CD14-positive monocyte (primary cell): Measurements from ENCODE around the gene WDR7. TPM values are rescaled to one million over a fixed set of nuclear protein-coding genes. Genes with fewer than 3 reads are reported as not detected.

ENCODE experiments used
- DNase-seq, 3 donors: peaks; one replicate each; pipeline ENCODE4 v3.0.0-alpha.2; 2011 to 2022
- H2AFZ ChIP-seq: 2 replicates; pipeline ENCODE4 v1.6.0; 2012; ENCODE audit warnings: mild to moderate bottlenecking, low read depth, low read length, inconsistent platforms; ENCODE audit not compliant: insufficient read depth, poor library complexity, severe bottlenecking
- H3K27ac ChIP-seq, 2 donors: 1 replicate in 1 of 2; 2 replicates in 1 of 2; pipeline ENCODE4 v1.5.1; 2012 to 2013; ENCODE audit warnings: low read length in 2 of 2, control low read depth in 1 of 2, inconsistent platforms in 1 of 2, low read depth in 1 of 2, mild to moderate bottlenecking in 1 of 2
- H3K27me3 ChIP-seq, 2 donors: one replicate each; pipeline versions ENCODE4 v1.6.0 to v1.6.1; 2011 to 2013; ENCODE audit warnings: low read length in 2 of 2; ENCODE audit not compliant: control insufficient read depth in 2 of 2, insufficient read depth in 2 of 2
- H3K36me3 ChIP-seq, 2 donors: replicated peaks in 1 of 2; 1 replicate in 1 of 2; 2 replicates in 1 of 2; pipeline versions ENCODE4 v1.5.1 to v1.6.1; 2012 to 2013; ENCODE audit warnings: low read length in 2 of 2, control low read depth in 1 of 2, inconsistent platforms in 1 of 2, mild to moderate bottlenecking in 1 of 2; ENCODE audit not compliant: insufficient read depth in 2 of 2, control insufficient read depth in 1 of 2
- H3K4me1 ChIP-seq, 2 donors: 1 replicate in 1 of 2; 2 replicates in 1 of 2; pipeline versions ENCODE4 v1.5.1 to v1.6.1; 2012 to 2013; ENCODE audit warnings: low read length in 2 of 2, control low read depth in 1 of 2, inconsistent platforms in 1 of 2, mild to moderate bottlenecking in 1 of 2, moderate library complexity in 1 of 2; ENCODE audit not compliant: insufficient read depth in 2 of 2, control insufficient read depth in 1 of 2
- H3K4me2 ChIP-seq: replicated peaks from 2 replicates; pipeline ENCODE3; 2012; ENCODE audit warnings: low read length, moderate library complexity, mild to moderate bottlenecking; ENCODE audit not compliant: poor library complexity, severe bottlenecking; ENCODE audit errors: extremely low read depth
- H3K4me3 ChIP-seq, 3 experiments: fragments of 200-600 bp in 1 of 3; sonication (generic) in 1 of 3; replicated peaks in 1 of 3; 1 replicate in 2 of 3; 2 replicates in 1 of 3; pipeline ENCODE4 v1.5.1; 2011 to 2013; ENCODE audit warnings: low read length in 3 of 3, mild to moderate bottlenecking in 3 of 3, control low read depth in 2 of 3, low read depth in 2 of 3, inconsistent platforms in 1 of 3, moderate library complexity in 1 of 3
- H3K79me2 ChIP-seq: 2 replicates; pipeline ENCODE4 v1.6.0; 2012; ENCODE audit warnings: mild to moderate bottlenecking, control low read depth, inconsistent platforms, low read length, moderate library complexity; ENCODE audit not compliant: insufficient read depth
- H3K9ac ChIP-seq: 2 replicates; pipeline ENCODE4 v1.6.0; 2017; ENCODE audit warnings: low read length, mild to moderate bottlenecking; ENCODE audit not compliant: insufficient read depth, poor library complexity, severe bottlenecking
- H3K9me3 ChIP-seq, 2 donors: replicated peaks in 1 of 2; 1 replicate in 1 of 2; 2 replicates in 1 of 2; pipeline versions ENCODE4 v1.5.1 to v1.6.1; 2012 to 2013; ENCODE audit warnings: low read length in 2 of 2, control low read depth in 1 of 2; ENCODE audit not compliant: control insufficient read depth in 1 of 2, insufficient read depth in 1 of 2
- H4K20me1 ChIP-seq: 2 replicates; pipeline ENCODE4 v1.6.0; 2012; ENCODE audit warnings: mild to moderate bottlenecking, low read length, control low read depth, moderate library complexity; ENCODE audit not compliant: insufficient read depth
- H3K27ac Mint-ChIP-seq, 7 donors: one replicate each; pipeline ENCODE4 v1.8.0; 2020; ENCODE audit warnings: mild to moderate bottlenecking in 7 of 7, mixed read lengths in 7 of 7, moderate library complexity in 6 of 7, inconsistent platforms in 2 of 7
- H3K27me3 Mint-ChIP-seq, 3 donors: one replicate each; pipeline ENCODE4 v1.8.0; 2021 to 2022; ENCODE audit warnings: low read depth in 3 of 3, mild to moderate bottlenecking in 3 of 3, mixed read lengths in 3 of 3, moderate library complexity in 3 of 3, inconsistent platforms in 1 of 3
- H3K36me3 Mint-ChIP-seq, 2 donors: one replicate each; pipeline ENCODE4 v1.8.0; 2020; ENCODE audit warnings: mixed read lengths in 2 of 2, inconsistent platforms in 1 of 2, mild to moderate bottlenecking in 1 of 2
- H3K4me1 Mint-ChIP-seq: one replicate; pipeline ENCODE4 v1.8.0; 2020; ENCODE audit warnings: mild to moderate bottlenecking, mixed read lengths
- H3K4me3 Mint-ChIP-seq, 2 donors: one replicate each; pipeline ENCODE4 v1.8.0; 2020; ENCODE audit warnings: mild to moderate bottlenecking in 2 of 2, mixed read lengths in 2 of 2, moderate library complexity in 1 of 2
- H3K9me3 Mint-ChIP-seq, 7 donors: one replicate each; pipeline ENCODE4 v1.8.0; 2020 to 2022; ENCODE audit warnings: mixed read lengths in 7 of 7, mild to moderate bottlenecking in 6 of 7, moderate library complexity in 6 of 7, inconsistent platforms in 2 of 7
- CTCF ChIP-seq: fragments of 200-600 bp; IDR thresholded peaks from one replicate; pipeline ENCODE4 v1.8.0; 2022; ENCODE audit warnings: antibody characterized with exemption, mild to moderate bottlenecking
- WGBS: methylation state at CpG from one replicate; pipeline ENCODE4 v1.1.5; 2013; ENCODE audit warnings: missing lambda C conversion rate; ENCODE audit not compliant: insufficient coverage; 5-methylcytosine and 5-hydroxymethylcytosine counted together
- intact Hi-C, 2 donors: fragments of 100-400 bp; cut with micrococcal nuclease; formaldehyde crosslinking; loops; one replicate each; pipeline versions ENCODE4 v1.15.0 to v1.15.1; 2023
- polyA plus RNA-seq, 3 donors: library from polyadenylated mRNA; depleted of rRNA in 1 of 3; unstranded in 2 of 3; stranded (reverse) in 1 of 3; fragments of 300-500 nt in 2 of 3; fragments of >200 nt in 1 of 3; fragmentation: Illumina TruSeq in 2 of 3; gene quantifications; 1 replicate in 2 of 3; 2 replicates in 1 of 3; pipeline ENCODE4 v1.2.3, GENCODE V29; 2012 to 2021

Gene WDR7
- polyA plus RNA-seq, 3 donors = 9.1 to 23.6 (median 9.5) TPM

GRCh38 chr18:57008001-57008686, 357.0 kb downstream of the WDR7 start:
- Mint-ChIP-seq H3K9me3 (no peaks in the 10 kb centered on the region), H3K27me3 (peaks cover 0 to 1% (median 0%) of the 10 kb centered on the region in 3 donors), H3K4me1 (peaks cover 19% of the 10 kb centered on the region), H3K36me3 (peaks cover 3 to 4% of the 10 kb centered on the region in 2 donors), H3K27ac (peak overlapping the region in 4 of 7 donors; percentile 4 to 41 (median 30)), H3K4me3 (peak overlapping the region; percentile 2 to 72)
- Histone ChIP-seq H2AFZ (no peak overlapping the region), H3K4me3 (no peak overlapping the region), H4K20me1 (no peaks in the 10 kb centered on the region), H3K27ac (no peak overlapping the region), H3K27me3 (no peaks in the 10 kb centered on the region), H3K4me2 (peak overlapping the region; percentile 17), H3K9ac (no peak overlapping the region), H3K79me2 (no peaks in the 10 kb centered on the region), H3K4me1 (peaks cover 18 to 23% of the 10 kb centered on the region in 2 donors), H3K36me3 (peaks cover 0 to 9% of the 10 kb centered on the region in 2 donors), H3K9me3 (no peaks in the 10 kb centered on the region)
- intact Hi-C loops = no loop called here
- 61% methylated on average over 10 of the region's 11 CpGs for WGBS
- no peak for TF ChIP-seq CTCF
- DNase-seq = peak; percentile 2 to 38 (median 6)

- no peak for DNase-seq
- Histone ChIP-seq H3K9me3 (no peaks in the 10 kb centered on the region), H3K4me1 (peaks cover 10 to 14% of the 10 kb centered on the region in 2 donors), H2AFZ (no peak overlapping the region), H3K27ac (no peak overlapping the region), H3K79me2 (no peaks in the 10 kb centered on the region), H3K4me3 (no peak overlapping the region), H3K4me2 (no peak overlapping the region), H3K27me3 (no peaks in the 10 kb centered on the region), H3K36me3 (peaks cover 0 to 9% of the 10 kb centered on the region in 2 donors), H4K20me1 (no peaks in the 10 kb centered on the region), H3K9ac (no peak overlapping the region)
- no peak overlapping the region for H3K27ac Mint-ChIP-seq
- TF ChIP-seq CTCF = no peak
- H3K36me3 Mint-ChIP-seq = peaks cover 3 to 4% of the 10 kb centered on the region in 2 donors
- no peaks in the 10 kb centered on the region for H3K9me3 Mint-ChIP-seq
- intact Hi-C loops = no loop called here
- 100% methylated on average over 1 of the region's 4 CpGs for WGBS
- H3K27me3 Mint-ChIP-seq = peaks cover 0 to 1% (median 0%) of the 10 kb centered on the region in 3 donors
- H3K4me3 Mint-ChIP-seq = no peak overlapping the region
- peaks cover 11% of the 10 kb centered on the region for H3K4me1 Mint-ChIP-seq
These were observed 358.7 kb downstream of the WDR7 start for GRCh38 chr18:57009844-57010243.
